GM19372 (cell line): ENCODE results near the gene ETV2.

Source experiments
- ATAC-seq: cut with Tn5 transposase; IDR thresholded peaks from one replicate; pipeline ENCODE4 v1.9.1; 2021; ENCODE audit warnings: mild to moderate bottlenecking, low read depth, moderate library complexity; ENCODE audit not compliant: unreplicated experiment

Gene ETV2

GRCh38 chr19:35623327-35624010 is 18.1 kb upstream of the ETV2 start:
- ATAC-seq = no peak

GRCh38 chr19:35628264-35628564 is 13.3 kb upstream of the ETV2 start:
- ATAC-seq = no peak

DNA sequence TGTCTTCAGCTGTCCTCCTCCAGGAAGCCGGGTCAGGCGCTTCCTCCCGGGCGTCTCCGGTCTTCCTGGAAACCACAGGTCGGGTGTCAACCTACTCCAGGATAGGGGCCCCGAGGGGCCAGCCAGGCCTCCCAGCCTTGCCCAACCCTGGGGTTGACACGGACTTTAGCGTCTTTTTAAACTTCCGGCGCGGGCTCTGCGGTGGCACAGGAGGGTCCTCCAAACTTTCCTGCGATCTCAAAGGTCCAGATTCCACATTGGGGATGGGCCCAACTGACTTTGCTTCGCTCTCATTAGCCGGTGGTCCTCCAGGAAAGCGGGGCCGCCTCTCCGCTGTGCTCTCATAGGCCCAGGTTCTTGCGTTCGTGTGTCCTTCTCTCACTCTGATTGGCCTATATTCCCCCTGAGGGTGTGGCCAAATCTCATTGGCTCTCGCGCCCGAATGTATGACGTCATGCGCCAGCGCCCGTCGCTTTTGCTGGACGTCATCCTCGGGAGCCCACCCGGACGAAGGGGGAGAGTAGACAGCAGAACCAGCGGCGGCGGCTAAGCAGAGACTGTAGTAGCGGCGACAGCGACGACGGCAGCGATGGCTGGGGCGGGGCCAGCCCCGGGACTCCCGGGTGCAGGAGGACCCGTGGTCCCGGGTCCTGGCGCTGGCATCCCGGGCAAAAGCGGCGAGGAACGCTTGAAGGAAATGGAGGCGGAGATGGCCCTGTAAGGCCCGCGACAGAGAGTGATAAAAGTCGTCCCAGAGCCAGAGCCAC is 12.8 kb upstream of the ETV2 start, which contains the start of gene RBM42:
RBM42 (plus strand) TSS at position 472 of the 767 bp plus-strand sequence; CDS start at position 590, 118 bp downstream.
- peak; percentile 97 for ATAC-seq

DNA sequence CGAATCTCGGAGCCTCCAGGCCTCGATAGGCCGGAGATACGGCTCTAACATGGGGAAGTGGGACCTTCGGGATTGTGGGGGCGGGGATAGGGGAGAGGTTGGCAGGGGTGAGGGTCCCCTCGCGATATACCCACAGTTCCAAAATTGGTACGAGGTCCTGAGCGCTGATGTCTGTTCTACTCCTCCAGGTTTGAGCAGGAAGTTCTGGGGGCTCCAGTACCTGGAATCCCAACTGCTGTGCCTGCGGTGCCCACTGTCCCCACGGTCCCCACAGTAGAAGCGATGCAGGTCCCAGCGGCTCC is 12.3 kb upstream of the ETV2 start:
- no peak for ATAC-seq

GRCh38 chr19:35633727-35634440 is 7.7 kb upstream of the ETV2 start:
- ATAC-seq = no peak

GRCh38 chr19:35636651-35637050 is 4.9 kb upstream of the ETV2 start:
- no peak for ATAC-seq

- ATAC-seq = no peak
Observed at GRCh38 chr19:35637165-35637564, 4.4 kb upstream of the ETV2 start.

DNA sequence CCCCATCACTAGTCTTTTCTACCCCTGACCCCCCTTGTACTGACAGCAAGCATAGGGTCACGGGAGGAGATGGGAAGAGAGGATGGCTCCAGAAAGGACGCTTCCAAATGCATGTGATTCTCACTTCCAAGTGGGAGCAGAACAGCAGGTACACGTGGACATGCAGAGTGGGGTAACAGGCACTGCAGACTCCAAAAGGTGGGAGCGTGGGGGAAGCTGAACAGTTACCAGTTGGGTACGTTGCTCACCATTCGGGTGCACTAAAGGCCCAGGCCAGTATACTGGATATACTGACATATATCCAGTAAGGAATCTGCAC is 2.3 kb upstream of the ETV2 start:
- ATAC-seq = no peak

DNA sequence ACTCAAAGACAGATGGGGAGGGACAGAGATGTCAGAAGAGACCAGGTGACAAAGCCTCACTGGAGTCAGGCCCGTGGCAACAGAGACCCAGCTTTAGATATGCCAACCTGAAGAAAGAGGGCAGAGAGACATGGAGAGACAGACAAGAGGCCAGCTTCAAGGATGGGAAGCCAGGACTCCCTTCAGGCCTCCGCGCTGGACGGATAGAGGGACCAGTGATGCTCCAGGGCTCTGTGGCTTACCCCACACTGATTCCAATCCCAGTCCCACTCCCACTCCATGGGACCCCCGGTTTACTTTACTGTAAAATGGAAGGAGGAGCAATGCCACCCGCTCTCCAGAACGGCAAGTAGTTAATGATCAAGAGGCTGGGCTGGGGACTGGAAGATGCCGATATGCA is 1.7 kb upstream of the ETV2 start:
- no peak for ATAC-seq

- no peak for ATAC-seq
Observed at GRCh38 chr19:35642312-35642711, 767 bp downstream of the ETV2 start.

GRCh38 chr19:35642798-35643254 is 1.3 kb downstream of the ETV2 start:
- no peak for ATAC-seq

GRCh38 chr19:35643255-35644205 is 2.0 kb downstream of the ETV2 start:
- ATAC-seq = peak; percentile 38

DNA sequence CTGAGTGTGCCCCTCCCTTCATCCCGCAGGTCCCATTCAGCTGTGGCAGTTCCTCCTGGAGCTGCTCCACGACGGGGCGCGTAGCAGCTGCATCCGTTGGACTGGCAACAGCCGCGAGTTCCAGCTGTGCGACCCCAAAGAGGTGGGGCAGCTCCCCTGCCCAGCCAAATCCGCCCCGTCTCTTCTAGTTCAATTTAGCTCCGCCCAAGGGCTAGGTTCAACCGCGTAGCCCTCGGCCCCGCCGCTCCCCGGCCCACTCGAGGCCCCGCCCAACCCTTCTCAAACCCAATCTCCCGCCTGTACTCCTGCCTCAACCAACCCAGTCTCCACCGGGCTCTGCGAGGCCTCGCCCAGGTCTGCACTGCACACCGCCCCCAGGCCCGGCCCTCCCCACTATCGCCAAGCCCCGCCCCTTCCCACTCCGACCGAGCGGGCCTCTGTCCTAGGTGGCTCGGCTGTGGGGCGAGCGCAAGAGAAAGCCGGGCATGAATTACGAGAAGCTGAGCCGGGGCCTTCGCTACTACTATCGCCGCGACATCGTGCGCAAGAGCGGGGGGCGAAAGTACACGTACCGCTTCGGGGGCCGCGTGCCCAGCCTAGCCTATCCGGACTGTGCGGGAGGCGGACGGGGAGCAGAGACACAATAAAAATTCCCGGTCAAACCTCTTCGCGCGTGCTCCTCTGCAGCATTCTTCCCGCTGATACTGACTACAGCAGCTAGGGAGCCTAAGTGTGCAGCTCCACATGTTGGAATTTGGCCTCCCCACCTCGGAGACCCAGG is 2.9 kb downstream of the ETV2 start:
- ATAC-seq = peak; percentile 53

DNA sequence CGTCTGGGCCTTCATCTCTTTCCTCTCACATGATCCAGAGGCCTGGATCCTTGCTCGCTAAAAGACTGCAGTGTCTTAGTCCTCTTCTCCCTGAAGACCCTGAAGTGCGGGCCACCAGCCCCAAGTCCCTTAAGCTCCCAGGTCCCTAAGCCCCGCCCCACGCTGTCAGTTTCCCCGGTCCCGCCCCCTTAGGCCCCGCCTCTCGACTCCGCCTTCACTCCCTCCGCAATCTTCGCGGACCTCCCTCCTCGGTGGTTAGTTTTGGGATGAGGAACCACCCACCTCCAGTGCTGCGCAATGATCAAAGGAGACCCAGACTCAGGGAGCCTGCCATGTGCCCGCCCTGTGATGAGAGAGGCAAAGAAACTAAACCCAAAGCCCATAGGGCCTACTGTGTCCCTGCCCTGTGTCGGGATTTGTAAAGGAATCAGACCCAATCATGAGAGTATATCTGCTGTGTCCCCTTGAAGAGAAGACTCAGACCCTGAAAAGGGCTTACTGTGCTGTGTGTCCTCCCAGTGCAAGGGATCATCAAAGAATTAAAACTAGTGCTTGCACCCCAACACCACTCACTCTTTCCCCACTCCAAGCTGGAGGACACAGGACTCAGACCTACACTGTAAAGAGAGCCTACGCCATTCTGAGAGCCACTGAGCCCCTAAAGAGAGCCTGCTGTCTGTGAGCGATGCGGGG is 3.6 kb downstream of the ETV2 start:
- ATAC-seq = no peak

- ATAC-seq = no peak
Observed at GRCh38 chr19:35645680-35646511, 4.4 kb downstream of the ETV2 start.

DNA sequence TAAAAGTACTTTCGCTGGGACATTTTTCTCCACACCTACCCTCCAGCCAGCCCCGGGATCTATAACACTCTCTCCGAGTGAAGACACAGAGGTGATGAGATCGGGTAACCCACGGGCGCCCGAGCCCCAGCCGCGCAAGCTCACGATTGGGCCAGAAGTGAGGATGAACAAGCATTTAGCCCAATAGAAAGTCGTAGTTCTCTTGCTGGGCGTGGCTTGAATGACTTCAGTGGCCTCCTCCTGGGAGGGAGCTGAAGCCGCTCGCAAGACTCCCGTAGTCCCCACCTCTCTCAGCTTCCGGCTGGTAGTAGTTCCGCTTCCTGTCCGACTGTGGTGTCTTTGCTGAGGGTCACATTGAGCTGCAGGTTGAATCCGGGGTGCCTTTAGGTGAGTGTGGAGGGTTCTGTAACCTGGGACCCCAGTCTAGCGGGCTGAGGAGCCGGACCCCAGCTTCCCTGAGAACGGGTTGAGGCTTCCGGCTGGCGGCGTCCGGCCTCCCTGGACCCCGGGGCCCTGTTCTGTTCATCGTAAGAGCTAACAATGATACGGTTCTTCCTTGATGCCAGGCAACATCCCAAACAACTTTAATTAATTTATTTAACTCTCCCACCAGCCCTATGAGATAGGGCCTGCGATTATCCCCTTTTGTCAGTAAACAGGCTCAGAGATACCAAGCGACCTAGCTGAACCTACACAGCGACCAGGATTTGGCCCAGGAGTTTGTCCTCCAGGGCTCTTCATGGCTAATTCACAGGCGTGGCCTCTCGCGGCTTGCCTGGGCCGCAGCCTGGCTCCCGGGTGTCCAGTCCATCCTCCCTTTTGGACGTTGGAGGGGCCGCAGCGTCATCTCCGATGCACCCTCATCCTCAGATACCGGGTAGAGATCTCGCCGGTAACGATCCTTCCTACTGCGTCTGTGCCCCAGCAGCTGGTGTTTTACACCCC is 6.7 kb downstream of the ETV2 start, which contains the start of gene COX6B1:
COX6B1 (plus strand) TSS at position 307 of the 945 bp plus-strand sequence. CDS start 2,921 bp downstream, outside the sequence.
- ATAC-seq = peak; percentile 52

GRCh38 chr19:35650581-35650980 is 9.0 kb downstream of the ETV2 start:
- ATAC-seq = no peak
